NCI-H345 (cell line): Measurements from ENCODE around the gene CDYL.
"Not testable (repeated sequence)": the region's sequence is repeated elsewhere in the genome, so short reads cannot be mapped to it uniquely, and the experiment has no call there.

Source experiments
- DNase-seq: peaks from one replicate; lab custom pipeline; 2025; lab: John Stamatoyannopoulos, UW

CDYL gene

DNA sequence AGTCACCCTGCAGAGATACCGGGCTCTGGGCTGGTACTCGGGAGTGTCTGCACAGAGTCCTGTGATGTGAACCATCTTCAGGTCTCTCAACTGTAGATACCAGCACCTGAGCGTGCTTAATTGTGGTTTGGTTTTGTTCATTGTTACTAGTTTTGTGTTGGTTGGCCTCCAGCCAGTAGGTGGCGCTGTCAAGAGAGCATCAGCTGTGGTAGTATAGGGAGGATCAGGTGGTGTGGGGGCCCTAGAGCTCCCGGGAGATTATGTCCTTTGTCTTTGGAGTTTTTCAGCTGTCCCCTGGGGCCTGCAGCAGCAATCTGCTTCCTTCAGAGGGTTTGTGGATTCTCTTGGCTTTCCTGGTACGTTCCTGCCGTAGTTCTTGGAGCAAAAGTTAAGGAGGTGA, 67.9 kb downstream of the CDYL start:
- no peak for DNase-seq

DNA sequence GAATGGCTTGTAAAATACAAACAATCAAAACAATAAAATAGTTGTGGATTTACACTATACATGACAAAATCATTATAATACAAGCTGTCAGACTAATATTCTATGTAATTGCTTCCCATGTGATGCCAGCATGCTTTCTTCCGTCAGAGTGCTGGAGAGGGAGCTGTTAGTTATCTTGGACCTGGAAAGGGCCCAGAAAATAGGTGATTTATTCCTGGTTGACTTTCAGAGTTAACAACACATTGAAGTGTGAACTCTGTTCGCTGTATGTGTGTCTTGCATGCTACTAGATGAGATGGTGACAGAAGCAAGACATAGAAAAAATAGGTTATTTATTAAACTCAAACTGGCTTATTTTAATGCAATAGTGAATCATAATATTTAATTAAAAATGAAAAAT, 70.2 kb downstream of the CDYL start:
- no peak for DNase-seq

DNA sequence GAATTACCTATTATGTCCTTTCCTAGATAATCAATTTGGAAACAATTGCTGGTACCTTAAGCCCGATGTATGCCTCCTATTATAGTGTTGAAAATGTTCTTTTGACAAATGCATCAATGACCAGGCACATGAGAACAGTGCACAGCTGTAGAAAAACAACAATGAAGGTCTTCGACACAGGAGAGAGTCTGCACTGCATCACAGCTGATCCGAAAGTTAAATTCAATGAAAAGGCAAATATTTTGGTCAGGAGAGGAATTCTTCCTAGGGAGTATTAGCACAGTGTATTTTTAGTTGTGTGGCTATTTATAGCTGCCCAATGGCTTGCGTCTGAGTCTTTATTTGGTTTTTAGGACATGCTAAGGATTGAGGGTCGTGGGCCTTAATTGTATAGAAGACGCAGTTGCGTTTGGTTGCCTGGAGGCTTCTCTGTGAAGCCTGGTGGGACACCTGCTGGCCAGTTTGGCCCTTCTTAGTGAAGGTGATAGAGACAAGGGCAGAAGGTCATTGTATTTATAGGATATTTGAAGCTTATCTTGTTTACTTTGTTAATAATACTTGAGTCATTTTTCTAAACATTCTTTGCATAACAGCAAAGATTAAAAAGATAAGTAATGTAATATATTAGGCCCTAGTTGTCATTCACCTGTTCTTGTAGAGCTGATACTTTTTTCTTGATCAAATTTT, 72.3 kb downstream of the CDYL start:
- no peak for DNase-seq

DNA sequence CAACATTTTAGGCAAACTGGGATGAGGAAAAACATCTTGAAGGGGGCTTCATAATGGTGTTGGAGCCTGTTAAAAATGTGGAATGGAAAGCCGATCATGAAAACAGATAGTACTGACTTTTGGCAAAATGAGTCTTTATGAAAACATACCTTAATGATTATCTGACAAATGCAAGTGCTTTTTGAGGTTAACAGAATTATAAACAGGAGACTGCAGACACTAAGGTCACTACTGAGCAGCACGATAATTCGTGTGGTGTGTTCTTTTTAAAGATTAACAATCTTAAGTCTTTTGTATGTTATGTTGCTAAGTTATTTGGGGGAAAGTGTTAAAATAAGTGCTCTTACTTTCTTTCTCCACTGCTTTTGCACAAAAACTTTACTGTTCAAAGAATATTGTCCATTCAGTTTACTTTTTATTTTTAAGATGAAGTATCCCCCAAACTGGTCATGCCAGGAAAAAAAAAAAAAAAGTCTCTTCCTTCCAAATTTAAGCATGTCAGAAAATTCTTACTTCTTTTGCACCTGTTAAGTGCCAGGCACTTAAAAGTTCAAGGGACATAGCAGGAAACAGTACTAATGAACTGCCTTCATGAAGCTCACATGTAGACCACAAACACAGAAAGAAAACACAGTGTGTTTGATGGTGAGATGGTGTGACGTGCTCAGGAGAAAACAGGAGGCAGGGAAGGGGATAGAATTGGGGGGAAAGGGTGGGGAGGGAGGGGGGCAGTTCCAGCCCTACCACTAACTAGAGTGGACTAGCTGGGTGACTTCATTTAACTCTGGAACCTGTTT, 73.2 kb downstream of the CDYL start:
- no peak for DNase-seq

DNA sequence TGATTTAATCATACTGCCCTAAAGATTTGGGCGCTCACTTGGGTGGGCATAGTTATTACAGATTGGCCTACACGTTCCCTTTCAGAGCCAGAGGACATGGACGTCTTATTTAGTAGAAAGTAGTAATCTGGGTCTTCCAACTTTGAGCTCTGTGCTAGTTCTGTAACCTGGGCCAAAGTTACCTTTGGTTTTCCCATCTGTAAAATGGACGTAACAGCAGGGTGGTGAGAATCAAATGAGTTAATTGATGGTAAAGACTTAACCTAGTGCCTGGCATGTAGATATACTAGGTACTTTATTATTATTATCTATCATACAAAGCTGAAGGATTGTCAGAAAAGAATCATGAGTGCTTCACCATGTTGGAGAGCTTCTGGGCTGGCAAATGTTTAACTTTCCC, 74.8 kb downstream of the CDYL start:
- no peak for DNase-seq

DNA sequence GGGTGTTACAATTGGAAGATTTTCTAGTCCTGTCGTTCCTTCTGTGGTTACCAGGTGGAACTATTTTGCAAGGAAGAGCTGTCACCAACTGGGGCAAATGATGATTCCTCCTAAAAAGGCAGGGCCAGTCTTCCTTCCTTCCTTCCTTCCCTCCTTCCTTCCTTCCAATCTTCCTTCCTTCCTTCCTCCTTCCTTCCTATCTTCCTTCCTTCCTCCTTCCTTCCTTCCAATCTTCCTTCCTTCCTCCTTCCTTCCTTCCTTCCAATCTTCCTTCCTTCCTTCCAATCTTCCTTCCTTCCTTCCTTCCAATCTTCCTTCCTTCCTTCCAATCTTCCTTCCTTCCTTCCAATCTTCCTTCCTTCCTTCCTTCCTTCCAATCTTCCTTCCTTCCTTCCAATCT, 76.0 kb downstream of the CDYL start:
- DNase-seq = not testable (repeated sequence)

DNA sequence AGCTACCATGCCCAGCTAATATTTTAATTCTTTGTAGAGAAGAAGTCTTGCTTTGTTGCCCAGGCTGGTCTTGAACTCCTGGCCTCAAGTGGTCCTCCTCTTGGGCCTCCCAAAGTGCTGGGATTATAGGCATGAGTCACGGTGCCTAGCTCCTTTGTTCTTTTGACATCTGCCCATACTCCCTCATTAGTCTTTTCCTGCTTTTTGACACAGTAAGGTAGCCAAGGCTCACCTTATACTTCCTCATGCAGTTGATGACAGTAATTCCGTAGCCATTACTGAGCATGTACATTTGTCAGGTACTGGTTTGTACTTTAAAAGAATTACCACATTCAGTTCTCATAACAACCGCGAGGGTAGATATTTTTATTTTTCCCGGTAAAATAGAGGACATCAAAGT, 76.7 kb downstream of the CDYL start:
- DNase-seq = no peak

DNA sequence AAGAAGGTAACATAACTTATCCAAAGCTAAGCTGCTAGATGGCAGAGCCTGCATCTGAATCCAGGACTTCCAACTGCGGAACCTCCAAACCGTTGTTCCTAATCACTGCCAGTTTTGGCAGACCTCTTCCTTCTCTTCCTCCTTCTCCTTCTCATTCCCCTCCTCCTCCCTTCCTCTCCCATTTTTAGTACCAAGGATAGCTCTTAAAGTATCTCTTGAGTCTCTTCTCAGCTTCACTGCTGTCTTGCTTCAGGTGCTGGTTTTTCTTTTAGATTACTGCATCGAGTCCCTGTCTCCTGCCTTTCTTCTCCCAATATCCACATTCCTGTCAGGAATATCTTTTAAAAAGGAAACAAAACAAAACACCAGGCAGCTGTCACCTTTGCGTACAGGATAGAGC, 77.1 kb downstream of the CDYL start:
- DNase-seq = no peak

DNA sequence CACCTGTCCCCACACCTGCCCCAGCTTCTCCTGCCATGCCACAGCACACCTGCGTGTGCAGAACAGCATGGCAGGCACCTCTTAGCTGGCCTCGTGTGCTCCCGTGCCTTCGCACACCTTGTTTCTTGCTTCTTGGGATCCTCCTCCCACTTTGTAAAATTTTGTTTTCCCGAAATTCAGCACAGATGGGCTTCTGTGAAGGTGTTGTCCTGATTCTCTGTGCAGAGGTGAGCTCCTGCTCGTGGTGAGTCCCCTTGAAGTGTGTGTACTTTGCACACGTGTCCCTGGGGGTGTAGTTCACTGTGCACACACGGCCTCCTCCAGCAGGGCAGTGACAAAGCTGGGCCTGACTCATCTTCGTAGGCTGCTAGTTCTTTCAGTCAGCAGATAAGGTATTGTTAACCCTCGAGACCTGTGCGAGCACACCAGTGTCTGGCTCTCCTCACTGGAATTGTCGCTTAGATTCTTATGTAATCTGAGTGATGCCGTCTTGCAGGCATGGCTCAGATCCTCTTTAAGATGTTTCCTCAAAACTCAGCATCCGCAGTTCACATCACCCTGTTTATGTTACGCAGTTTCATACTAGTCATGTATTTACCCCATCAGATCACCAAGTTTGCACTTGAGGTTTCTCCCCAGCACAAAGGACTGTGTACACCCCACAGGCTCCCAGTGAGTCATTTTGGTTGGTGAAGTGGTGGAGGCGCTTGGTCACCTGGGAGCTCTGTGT, 77.7 kb downstream of the CDYL start:
- no peak for DNase-seq

DNA sequence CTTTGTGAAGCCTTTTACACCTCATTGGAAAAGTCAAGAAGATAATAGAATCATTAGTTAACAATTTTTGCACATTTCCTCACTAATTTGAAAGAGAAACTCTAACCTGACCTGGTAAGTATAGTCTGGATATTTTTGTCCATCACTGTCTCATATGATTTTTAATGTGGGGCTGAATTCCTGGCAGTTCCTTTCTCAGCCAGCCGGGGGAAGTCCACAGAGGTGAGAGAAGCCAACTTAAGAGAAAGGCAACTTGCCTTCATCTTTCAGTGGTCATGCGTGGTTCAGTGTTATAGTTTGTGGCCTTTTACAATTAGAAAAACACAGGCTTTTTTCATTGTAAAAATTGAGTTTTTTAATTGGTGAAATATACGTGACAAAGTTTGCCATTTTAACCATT, 80.6 kb downstream of the CDYL start:
- no peak for DNase-seq

DNA sequence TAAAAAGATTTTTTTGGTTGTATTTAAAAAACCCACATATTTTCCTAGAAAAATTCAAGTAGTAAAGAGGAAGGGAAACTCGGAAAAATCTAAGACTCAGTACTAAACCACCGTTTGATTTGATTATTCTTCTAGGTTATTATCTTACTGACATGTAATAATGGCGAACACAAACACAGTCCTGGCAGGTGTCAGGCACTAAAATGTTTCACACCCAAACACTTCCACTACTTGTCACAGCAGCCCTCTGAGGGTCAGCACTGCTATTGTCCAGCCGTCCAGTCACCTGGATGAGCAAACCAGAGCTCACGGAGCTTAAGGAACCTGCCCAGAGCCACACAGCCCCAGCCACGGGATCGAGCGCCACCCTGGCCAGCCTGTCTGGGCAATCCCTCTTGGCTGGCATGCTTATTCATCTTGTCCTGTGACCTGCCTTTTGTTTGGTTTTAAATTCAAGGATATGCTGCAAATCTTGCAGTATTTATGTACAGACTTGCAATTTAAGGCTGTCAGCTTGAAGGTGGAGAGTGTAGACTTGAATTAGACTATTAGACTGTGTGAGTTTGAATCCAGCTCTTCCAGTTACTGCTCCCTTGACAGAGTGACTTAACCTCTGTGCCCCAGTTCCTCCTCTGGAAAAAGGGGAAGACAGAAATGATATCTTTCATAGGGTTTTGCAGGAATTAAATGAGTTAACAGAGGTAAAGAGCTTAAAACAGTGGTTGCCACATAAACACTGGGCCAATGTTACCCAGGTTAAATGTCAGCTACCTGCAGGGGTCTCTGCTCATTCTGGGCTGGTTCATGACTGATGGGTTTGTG, 82.2 kb downstream of the CDYL start:
- DNase-seq = no peak

DNA sequence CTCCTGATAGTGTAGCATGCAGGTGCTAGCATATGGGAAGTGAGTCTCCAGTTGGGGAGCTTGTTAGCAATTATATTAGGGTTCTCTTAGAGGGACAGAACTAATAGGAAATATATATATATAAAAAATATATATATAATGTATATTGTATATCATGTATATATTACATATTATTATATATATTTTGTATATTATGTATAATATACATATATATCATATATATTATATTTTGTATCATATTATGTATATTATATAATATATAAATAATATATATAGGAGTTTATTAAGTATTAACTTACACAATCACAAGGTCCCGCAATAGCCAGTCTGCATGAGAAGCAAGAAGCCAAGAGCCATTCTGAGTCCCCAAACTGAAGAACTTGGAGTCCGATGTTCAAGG, 84.2 kb downstream of the CDYL start:
- DNase-seq = no peak

DNA sequence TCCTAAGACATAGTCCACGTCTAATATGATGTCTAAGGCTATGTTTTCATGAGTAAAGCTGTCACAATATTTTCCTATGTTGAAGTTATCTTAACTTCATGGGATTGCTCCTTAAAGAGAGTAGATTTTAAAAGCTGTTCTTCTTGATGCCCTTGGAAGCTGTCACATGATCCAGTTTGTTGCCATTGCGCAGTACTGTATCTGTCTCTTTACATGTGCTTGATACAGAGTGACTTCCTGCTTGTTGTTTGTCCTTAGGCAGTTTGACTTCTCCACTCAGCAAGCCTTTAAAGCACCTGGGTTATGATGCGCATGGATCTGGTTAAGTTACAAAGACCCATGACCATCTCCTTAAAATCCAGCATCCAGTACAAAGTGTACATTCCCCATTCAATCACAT, 85.4 kb downstream of the CDYL start:
- DNase-seq = no peak

DNA sequence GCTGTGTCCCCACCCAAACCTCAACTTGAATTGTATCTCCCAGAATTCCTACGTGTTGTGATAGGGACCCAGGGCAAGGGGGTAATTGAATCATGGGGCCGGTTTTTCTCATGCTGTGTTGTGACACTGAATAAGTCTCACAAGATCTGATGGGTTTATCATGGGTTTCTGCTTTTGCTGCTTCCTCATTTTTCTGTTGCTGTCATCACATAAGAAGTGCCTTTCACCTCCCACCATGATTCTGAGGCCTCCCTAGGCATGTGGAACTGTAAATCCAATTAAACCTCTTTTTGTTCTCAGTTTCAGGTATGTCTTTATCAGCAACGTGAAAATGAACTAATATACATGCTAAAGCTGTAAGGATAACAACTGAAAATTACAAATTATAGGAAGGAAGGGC, 88.3 kb downstream of the CDYL start:
- no peak for DNase-seq

DNA sequence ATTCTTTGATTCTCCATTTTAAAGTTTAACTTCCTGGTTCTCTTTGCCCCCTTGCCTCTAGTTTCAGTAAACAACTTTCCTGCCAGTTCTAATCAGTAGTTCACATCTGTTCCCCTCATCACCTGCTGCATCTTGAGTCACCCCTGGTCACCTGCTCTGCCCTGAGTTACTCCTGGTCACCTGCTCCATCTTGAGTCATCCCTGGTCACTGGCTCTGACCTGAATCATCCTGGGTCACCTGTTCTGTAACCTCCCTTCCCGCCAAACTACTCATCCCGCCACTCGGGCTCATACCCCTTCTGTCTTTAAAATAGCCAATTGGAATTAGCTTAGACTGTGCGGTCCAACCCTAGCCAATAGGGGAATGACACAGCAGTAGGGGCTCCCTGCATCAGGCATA, 88.8 kb downstream of the CDYL start:
- DNase-seq = not testable (repeated sequence)

DNA sequence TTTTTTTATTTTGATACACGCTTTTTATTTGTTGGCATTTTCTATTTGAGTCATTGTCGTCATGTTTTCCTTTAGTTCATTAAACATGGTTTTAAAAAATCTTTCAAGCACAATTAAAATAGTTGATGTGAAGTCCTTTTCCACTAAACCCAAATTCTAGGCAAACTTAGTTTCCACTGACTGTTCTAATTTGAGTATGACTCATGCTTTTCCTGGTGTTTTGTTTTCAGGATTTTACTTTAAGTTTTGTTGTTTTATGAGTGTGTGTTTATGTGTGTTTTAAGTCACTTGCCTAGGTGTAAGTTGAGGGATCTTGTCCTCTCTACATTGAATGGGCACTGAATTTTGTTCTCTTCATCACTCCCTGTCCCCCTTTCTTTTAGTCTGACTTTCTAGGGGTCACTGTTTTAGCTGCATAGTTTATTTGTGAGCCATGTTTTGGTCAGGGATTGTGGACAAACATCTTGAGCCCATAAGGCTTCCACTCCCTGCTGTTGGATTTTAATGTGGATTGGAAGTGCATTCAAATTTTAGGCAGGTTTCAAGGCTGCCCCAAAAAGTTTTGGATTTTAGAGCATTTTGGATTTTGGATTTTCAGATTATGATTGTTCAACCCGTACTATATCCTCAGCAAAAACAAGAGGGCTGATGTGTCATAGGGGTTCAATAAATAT, 94.8 kb downstream of the CDYL start:
- DNase-seq = no peak

DNA sequence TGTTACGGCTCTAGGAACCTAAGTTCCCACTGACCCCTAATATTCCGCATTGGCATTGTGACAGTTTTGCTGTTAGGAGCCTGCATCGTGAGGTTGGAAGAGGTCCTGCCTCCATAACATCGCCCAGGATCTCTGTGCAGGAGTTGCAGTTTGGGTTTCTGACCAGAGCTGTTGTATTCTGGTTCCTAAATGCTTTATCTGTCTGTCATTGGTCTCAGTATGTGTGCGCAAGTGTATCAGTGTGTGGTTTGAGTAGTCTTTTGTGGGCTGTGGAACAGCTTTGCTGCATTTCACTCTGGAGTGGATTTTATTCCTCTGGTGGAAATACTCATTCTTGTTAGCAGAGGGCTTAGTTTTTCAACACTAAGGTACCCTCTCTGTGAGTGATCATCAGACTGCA, 95.6 kb downstream of the CDYL start:
- no peak for DNase-seq

DNA sequence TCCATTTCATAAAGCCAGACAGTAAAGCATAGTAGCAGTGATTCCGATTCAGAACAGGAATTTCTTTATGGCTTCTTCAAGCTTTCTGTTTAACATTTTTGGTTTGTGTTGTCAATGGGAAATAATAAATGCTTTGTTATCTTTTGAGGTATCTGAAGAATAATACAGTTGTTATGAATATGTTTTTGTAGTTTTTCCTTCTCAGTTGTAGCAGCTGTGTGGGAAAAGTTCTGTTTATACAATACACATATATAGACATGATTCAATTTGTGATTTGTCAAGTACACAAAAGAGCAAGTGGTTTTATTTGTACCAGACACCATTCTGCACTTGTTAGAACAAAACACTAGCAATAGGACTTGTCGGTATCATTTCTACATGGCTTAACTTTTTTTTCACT, 96.6 kb downstream of the CDYL start:
- no peak for DNase-seq

DNA sequence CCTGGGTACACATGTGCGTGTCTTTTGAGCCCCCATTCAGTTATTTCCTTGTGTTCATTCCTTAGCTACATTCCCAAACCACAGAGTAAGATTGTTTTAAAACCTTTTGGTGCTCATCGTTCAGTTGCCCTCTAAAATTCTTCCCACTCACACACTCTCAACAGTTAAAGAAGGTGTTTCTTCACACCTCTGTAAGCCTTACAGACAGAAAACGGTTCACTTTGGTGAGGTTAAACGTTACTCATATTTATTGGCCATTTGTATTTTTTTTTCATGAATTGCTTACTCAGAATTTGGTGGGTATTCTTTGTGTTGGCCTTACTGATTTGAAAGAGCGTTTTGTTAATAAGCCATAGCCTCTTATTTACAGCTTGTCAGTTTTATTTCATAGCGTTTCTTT, 97.7 kb downstream of the CDYL start:
- no peak for DNase-seq

DNA sequence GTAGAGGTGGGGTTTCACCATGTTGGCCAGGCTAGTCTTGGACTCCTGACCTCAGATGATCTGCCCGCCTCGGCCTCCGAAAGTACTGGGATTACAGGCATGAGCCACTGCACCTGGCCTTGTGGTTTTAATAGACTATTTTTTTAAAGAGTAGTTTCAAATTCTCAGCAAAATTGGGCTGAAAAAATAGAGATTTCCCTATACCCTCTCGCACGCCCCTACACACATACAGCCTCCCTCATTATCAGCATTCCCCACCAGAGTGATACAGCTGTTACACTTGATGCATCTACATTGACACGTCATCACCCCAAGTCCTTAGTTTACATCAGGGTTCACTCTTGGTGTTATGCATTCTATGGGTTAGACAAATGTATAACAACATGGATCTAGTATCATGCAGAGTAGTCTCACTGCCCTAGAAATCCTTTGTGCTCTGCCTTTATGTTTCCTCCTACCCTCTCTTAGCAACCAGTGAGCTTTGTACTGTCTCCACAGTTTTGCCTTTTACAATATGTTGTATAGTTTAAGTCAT, 103.6 kb downstream of the CDYL start:
- no peak for DNase-seq

DNA sequence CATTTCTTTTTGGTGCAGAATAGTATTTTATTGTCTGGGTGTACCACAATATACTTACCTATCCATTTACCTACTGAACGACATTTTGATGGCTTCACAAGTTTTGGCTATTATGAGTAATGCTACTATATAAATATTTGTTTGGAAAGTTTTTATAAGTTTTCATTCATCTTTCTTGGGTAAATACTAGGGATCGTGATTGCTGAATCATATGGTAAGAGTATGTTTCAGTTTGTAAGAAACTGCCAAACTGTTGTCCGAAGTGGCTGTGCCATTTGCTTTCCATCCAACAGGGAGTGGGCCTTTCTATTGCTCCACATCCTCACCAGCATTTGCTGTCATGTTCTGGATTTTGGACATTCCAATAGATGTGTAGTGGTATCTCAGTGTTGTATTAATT, 104.2 kb downstream of the CDYL start:
- no peak for DNase-seq
